GM10266 (cell line): ENCODE measurements around the gene ZNF784.
A peak's percentile ranks its signal among the peaks of the same experiment; 100 is the strongest.

ENCODE experiments used
- DNase-seq: peaks from one replicate; pipeline ENCODE4 v3.0.0; 2012; ENCODE audit errors: extremely low spot score
- CTCF ChIP-seq: IDR thresholded peaks from 2 replicates; pipeline ENCODE4 v1.5.1; 2012; ENCODE audit warnings: mild to moderate bottlenecking, low read depth; ENCODE audit not compliant: control insufficient read depth, insufficient read depth; ENCODE audit errors: missing control alignments

Gene ZNF784

GRCh38 chr19:55581823-55582223, 42.5 kb downstream of the ZNF784 start:
- no peak for DNase-seq
- no peak for TF ChIP-seq CTCF

- no peak for DNase-seq
These were observed 43.1 kb downstream of the ZNF784 start for GRCh38 chr19:55581145-55581822.

GRCh38 chr19:55580628-55581144, 43.7 kb downstream of the ZNF784 start, which contains the start of gene ZNF579:
ZNF579 (minus strand) TSS chr19:55580848; CDS start chr19:55579639, 1,209 bp downstream.
- DNase-seq, result peak; percentile 92
- no peak for TF ChIP-seq CTCF

More at GRCh38 chr19:55581145-55581822, 43.1 kb downstream of the ZNF784 start:
- TF ChIP-seq CTCF, result no peak

GRCh38 chr19:55579766-55580621, 44.4 kb downstream of the ZNF784 start:
- no peak for TF ChIP-seq CTCF
- peak; percentile 71 for DNase-seq

- no peak for TF ChIP-seq CTCF
- no peak for DNase-seq
These were observed 45.3 kb downstream of the ZNF784 start for GRCh38 chr19:55578761-55579747.

- no peak for TF ChIP-seq CTCF
- DNase-seq, result no peak
These were observed 46.2 kb downstream of the ZNF784 start for GRCh38 chr19:55578031-55578760.
